ENCODE results near the gene COTL1. TPM values are rescaled to one million over a fixed set of nuclear protein-coding genes. Genes with fewer than 3 reads are reported as not detected.
A peak's percentile ranks its signal among the peaks of the same experiment; 100 is the strongest.

Gene COTL1
- total and polyA plus RNA-seq, 9 of the 15 experiments (the other 6 are each of a cell fraction or from before 2014, with no cell fraction given): 27.7 to 185 (median 72.5) TPM

GRCh38 chr16:84593825-84594724 is 23.8 kb downstream of the COTL1 start (continued):
- peak; percentile 85 for TF ChIP-seq HNRNPLL (IDR thresholded peaks at IDR 0.05; ENCODE audit: low read depth, low read length, poor library complexity, severe bottlenecking)
- TF ChIP-seq HDAC2 (IDR thresholded peaks at IDR 0.05): peak; percentile 97
- TF ChIP-seq ZNF133 (CRISPR knock-in tag; IDR thresholded peaks at IDR 0.05): no peak
- no peak for TF ChIP-seq ZNF780A (CRISPR knock-in tag; IDR thresholded peaks at IDR 0.05)
- no peak for TF ChIP-seq RAD51 (IDR thresholded peaks at IDR 0.05; ENCODE audit: borderline replicate concordance, low read depth)
- TF ChIP-seq FOXA3 (CRISPR knock-in tag; conservative IDR thresholded peaks at IDR 0.05 in 1 of 2, IDR thresholded peaks at IDR 0.05 in 1 of 2): peak in 1 of 2 experiments; percentile 17; a peak in 1 of 4 replicates
- TF ChIP-seq ATF2 (CRISPR knock-in tag; IDR thresholded peaks at IDR 0.05): no peak
- no peak for TF ChIP-seq NFXL1 (CRISPR knock-in tag; IDR thresholded peaks at IDR 0.05)
- TF ChIP-seq CHD4 (IDR thresholded peaks at IDR 0.05; ENCODE audit: insufficient read depth, insufficient replicate concordance, low read depth, low read length, poor library complexity, severe bottlenecking): peak; percentile 24
- TF ChIP-seq GTF2E2 (tag; IDR thresholded peaks at IDR 0.05): no peak
- no peak for TF ChIP-seq ZNF384 (IDR thresholded peaks at IDR 0.05; ENCODE audit: low read depth, low read length)
- no peak for TF ChIP-seq TBL1XR1 (IDR thresholded peaks at IDR 0.05; ENCODE audit: low read length in 2 of 2)
- TF ChIP-seq CEBPB (tag; IDR thresholded peaks at IDR 0.05): peak; percentile 44
- TF ChIP-seq, protein P1, sequence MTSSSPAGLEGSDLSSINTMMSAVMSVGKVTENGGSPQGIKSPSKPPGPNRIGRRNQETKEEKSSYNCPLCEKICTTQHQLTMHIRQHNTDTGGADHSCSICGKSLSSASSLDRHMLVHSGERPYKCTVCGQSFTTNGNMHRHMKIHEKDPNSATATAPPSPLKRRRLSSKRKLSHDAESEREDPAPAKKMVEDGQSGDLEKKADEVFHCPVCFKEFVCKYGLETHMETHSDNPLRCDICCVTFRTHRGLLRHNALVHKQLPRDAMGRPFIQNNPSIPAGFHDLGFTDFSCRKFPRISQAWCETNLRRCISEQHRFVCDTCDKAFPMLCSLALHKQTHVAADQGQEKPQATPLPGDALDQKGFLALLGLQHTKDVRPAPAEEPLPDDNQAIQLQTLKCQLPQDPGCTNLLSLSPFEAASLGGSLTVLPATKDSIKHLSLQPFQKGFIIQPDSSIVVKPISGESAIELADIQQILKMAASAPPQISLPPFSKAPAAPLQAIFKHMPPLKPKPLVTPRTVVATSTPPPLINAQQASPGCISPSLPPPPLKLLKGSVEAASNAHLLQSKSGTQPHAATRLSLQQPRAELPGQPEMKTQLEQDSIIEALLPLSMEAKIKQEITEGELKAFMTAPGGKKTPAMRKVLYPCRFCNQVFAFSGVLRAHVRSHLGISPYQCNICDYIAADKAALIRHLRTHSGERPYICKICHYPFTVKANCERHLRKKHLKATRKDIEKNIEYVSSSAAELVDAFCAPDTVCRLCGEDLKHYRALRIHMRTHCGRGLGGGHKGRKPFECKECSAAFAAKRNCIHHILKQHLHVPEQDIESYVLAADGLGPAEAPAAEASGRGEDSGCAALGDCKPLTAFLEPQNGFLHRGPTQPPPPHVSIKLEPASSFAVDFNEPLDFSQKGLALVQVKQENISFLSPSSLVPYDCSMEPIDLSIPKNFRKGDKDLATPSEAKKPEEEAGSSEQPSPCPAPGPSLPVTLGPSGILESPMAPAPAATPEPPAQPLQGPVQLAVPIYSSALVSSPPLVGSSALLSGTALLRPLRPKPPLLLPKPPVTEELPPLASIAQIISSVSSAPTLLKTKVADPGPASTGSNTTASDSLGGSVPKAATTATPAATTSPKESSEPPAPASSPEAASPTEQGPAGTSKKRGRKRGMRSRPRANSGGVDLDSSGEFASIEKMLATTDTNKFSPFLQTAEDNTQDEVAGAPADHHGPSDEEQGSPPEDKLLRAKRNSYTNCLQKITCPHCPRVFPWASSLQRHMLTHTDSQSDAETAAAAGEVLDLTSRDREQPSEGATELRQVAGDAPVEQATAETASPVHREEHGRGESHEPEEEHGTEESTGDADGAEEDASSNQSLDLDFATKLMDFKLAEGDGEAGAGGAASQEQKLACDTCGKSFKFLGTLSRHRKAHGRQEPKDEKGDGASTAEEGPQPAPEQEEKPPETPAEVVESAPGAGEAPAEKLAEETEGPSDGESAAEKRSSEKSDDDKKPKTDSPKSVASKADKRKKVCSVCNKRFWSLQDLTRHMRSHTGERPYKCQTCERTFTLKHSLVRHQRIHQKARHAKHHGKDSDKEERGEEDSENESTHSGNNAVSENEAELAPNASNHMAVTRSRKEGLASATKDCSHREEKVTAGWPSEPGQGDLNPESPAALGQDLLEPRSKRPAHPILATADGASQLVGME (CRISPR knock-in tag; IDR thresholded peaks at IDR 0.05): no peak
- TF ChIP-seq MAX (CRISPR knock-in tag; IDR thresholded peaks at IDR 0.05): peak; percentile 85
- TF ChIP-seq FOXJ2 (tag; IDR thresholded peaks at IDR 0.05): peak; percentile 82

All from K562 (cell line).